ENCODE data around the gene THSD7B. TPM values are rescaled to one million over a fixed set of nuclear protein-coding genes. Genes with fewer than 3 reads are reported as not detected.

THSD7B gene
- total RNA-seq, 4 donors from 2014 or later = 0.12 to 1.1 (median 0.39) TPM

DNA sequence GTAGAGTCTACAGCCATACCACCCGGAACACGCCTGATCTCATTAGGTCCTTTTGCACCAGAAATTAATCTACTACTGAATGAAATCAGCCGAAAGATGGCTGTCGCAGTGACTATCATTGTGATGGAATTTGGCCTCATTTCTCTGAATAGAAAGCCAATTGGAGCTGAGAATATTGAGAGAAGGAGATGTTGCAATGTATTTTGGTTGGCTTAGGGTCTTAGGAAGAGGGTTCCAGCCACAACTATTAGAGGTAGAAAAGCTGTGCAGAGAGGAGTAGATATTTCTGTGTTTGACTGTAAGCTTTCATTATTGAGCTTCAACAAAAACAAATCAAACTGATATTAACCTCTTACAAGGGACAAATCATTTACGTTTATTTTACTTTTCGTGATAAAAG is 98.1 kb downstream of the THSD7B start:
- no peak for ATAC-seq
- no peaks in the 10 kb centered on the region for H3K27me3 ChIP-seq
- no peak overlapping the region for H3K4me3 ChIP-seq
- H3K27ac ChIP-seq = no peak overlapping the region
- H3K4me1 ChIP-seq = no peaks in the 10 kb centered on the region
- TF ChIP-seq POLR2A (IDR thresholded peaks at IDR 0.05) = no peak
- TF ChIP-seq, protein P1, sequence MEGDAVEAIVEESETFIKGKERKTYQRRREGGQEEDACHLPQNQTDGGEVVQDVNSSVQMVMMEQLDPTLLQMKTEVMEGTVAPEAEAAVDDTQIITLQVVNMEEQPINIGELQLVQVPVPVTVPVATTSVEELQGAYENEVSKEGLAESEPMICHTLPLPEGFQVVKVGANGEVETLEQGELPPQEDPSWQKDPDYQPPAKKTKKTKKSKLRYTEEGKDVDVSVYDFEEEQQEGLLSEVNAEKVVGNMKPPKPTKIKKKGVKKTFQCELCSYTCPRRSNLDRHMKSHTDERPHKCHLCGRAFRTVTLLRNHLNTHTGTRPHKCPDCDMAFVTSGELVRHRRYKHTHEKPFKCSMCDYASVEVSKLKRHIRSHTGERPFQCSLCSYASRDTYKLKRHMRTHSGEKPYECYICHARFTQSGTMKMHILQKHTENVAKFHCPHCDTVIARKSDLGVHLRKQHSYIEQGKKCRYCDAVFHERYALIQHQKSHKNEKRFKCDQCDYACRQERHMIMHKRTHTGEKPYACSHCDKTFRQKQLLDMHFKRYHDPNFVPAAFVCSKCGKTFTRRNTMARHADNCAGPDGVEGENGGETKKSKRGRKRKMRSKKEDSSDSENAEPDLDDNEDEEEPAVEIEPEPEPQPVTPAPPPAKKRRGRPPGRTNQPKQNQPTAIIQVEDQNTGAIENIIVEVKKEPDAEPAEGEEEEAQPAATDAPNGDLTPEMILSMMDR (IDR thresholded peaks at IDR 0.05) = no peak
- no peak for TF ChIP-seq EP300 (IDR thresholded peaks at IDR 0.05)
- no peak for TF ChIP-seq POLR2AphosphoS5 (IDR thresholded peaks at IDR 0.05)
- 49% methylated on average over 4 to 6 of the region's 6 CpGs for WGBS, 2 donors (ENCODE audit: low coverage in 1 of 2)
- H3K9me3 ChIP-seq = no peaks in the 10 kb centered on the region
- H3K36me3 ChIP-seq = no peaks in the 10 kb centered on the region

DNA sequence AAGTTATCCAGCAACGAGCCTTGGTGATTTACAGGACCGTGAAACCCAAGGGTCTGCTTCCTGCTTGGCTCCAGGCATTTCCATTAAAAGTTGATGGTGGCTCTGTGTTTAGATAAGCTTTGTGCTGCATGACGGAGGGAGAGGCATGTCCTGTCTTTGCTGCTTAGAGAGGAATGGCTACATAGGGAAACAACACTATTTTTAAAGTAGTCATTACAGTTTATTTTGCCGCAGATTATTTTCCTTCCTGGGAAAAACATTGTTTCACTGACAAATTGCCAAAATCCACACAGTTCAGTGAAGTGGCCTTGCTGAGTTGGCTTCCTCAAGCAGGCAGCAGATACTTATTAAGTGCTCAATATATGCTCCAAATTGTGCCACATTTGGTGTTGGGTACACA is 98.5 kb downstream of the THSD7B start:
- Histone ChIP-seq H3K36me3 (no peaks in the 10 kb centered on the region), H3K27ac (no peak overlapping the region), H3K27me3 (no peaks in the 10 kb centered on the region), H3K4me1 (no peaks in the 10 kb centered on the region), H3K9me3 (no peaks in the 10 kb centered on the region), H3K4me3 (no peak overlapping the region)
- no peak for ATAC-seq
- WGBS, 2 donors (ENCODE audit: low coverage in 1 of 2) = 2 to 18% methylated on average over 4 of the region's 4 CpGs
- TF ChIP-seq POLR2AphosphoS5 (IDR thresholded peaks at IDR 0.05) (no peak), EP300 (IDR thresholded peaks at IDR 0.05) (no peak), POLR2A (IDR thresholded peaks at IDR 0.05) (no peak)
- TF ChIP-seq, protein P1 (IDR thresholded peaks at IDR 0.05) = no peak

DNA sequence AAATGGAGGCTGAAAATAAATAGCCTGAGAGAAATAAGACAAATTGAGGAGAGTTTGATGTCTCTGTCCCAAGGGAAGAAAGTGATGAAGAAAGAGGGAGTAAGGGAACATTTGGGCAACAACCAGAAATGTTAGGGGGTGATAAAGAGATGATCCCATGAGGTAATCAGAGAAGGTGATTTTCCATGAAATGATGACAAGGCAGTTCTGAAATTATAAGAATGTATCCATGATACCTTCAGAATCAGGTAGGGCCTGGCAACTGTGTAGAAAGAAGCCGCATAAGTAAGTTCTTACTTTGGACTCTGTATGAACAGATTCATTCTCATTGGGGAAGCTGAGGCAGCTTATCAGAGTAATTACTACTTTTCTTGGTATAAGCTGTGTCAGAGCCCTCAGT is 106.1 kb downstream of the THSD7B start:
- no peak for TF ChIP-seq POLR2A (IDR thresholded peaks at IDR 0.05)
- TF ChIP-seq EP300 (IDR thresholded peaks at IDR 0.05) = no peak
- TF ChIP-seq POLR2AphosphoS5 (IDR thresholded peaks at IDR 0.05) = no peak
- TF ChIP-seq, protein P1 (IDR thresholded peaks at IDR 0.05) = no peak
- Histone ChIP-seq H3K27me3 (no peaks in the 10 kb centered on the region), H3K36me3 (no peaks in the 10 kb centered on the region), H3K9me3 (no peaks in the 10 kb centered on the region), H3K27ac (no peak overlapping the region), H3K4me3 (no peak overlapping the region), H3K4me1 (no peaks in the 10 kb centered on the region)
- no peak for ATAC-seq
- 67 to 91% methylated on average over 1 of the region's 1 CpG for WGBS, 2 donors (ENCODE audit: low coverage in 1 of 2)

DNA sequence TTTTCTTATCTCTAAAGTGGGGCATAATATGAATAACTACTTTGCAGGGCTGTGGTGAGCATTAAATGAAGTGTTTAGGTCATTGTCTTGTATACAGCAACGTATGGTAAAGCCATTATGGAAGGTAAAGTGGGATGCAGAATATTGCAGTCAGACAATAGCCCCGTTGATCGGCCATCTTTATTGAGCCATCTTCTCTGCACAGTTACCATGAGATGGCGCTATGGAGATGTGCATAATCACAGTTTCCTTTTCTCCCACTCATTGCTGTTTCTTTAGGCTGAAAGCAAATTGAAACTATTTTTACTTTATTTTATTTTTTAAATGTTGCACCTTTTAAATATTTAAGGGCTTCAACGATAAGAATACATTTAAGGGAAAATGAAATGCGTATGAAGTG is 108.9 kb downstream of the THSD7B start:
- Histone ChIP-seq H3K9me3 (no peaks in the 10 kb centered on the region), H3K27ac (no peak overlapping the region), H3K4me3 (no peak overlapping the region), H3K36me3 (no peaks in the 10 kb centered on the region), H3K27me3 (no peaks in the 10 kb centered on the region), H3K4me1 (no peaks in the 10 kb centered on the region)
- no peak for ATAC-seq
- 61 to 67% methylated on average over 6 of the region's 6 CpGs for WGBS, 2 donors (ENCODE audit: low coverage in 1 of 2)
- no peak for TF ChIP-seq EP300 (IDR thresholded peaks at IDR 0.05)
- TF ChIP-seq, protein P1 (IDR thresholded peaks at IDR 0.05) = peak in 1 of 4 experiments; percentile 7

DNA sequence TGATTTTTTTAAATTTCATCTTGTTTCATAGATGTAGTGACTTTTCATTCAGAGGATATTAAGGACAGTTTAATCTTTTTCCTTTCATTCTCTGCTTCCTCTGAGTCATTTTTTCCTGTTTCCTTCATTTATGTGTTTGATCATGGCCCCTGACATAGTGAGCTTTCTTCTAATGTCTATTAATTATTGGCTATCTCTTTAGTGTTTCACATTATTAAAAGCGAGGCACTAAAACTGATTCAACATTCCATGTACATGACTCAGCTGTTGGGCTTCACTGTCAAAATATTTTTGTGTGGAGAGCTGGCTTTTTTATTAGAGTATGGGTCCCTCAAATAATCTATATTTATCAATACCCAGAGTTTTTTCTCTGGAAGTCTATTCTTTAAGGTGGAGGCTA is 125.8 kb downstream of the THSD7B start:
- ATAC-seq = no peak
- no peaks in the 10 kb centered on the region for H3K4me1 ChIP-seq
- 20 to 71% methylated on average over 1 of the region's 1 CpG for WGBS, 2 donors (ENCODE audit: low coverage in 1 of 2)

More for the DNA sequence above, 125.8 kb downstream of the THSD7B start:
- no peaks in the 10 kb centered on the region for H3K36me3 ChIP-seq
- no peaks in the 10 kb centered on the region for H3K27me3 ChIP-seq
- H3K9me3 ChIP-seq = no peaks in the 10 kb centered on the region
- H3K4me3 ChIP-seq = no peak overlapping the region
- H3K27ac ChIP-seq = no peak overlapping the region
- TF ChIP-seq POLR2A (IDR thresholded peaks at IDR 0.05) = no peak
- no peak for TF ChIP-seq EP300 (IDR thresholded peaks at IDR 0.05)
- TF ChIP-seq, protein P1 (IDR thresholded peaks at IDR 0.05) = no peak
- TF ChIP-seq POLR2AphosphoS5 (IDR thresholded peaks at IDR 0.05) = no peak
